ENCODE results near the gene WASL. TPM values are rescaled to one million over a fixed set of nuclear protein-coding genes. Genes with fewer than 3 reads are reported as not detected.
A peak's percentile ranks its signal among the peaks of the same experiment; 100 is the strongest.

The WASL gene
- total RNA-seq, 1 experiment from 2014 or later = 25.8 TPM

DNA sequence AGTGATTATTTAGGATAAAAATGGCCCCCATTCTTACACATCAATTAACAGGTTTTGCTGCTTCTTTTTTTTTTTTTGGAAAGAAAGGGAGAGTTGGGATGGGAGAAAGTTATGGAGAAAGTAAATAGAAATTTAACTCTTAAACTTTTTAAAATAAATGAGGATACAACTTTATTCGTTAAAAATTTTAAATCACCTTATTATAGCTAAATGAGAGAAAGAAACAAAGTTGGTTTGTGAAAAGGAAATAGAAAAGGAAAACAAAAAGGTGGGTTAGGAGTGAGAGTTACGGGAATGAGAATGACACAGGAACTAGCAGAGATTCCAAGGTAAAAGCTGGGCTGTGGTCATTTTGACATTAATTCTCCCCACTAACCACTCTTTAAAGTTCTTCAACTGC, 58.3 kb downstream of the WASL start:
- DNase-seq (ENCODE audit: low read depth) = no peak

DNA sequence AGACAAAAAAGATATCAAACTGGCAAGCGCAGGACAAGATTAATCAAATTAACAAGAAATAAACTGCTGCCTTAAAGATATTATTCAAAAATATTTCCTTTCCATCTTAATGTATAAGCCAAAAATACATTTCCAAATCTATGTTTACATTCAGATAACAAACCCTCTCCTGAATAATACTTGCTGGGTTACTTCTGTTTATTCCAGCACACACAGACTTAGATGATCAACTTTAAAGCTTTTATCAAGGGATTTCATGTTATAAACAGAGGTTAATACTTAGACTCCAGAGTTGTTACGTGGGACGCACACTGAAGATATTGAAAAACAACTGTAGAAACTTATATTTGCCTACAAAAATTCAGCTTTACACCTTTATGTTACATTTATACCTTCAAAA, 59.6 kb downstream of the WASL start:
- DNase-seq (ENCODE audit: low read depth) = no peak

DNA sequence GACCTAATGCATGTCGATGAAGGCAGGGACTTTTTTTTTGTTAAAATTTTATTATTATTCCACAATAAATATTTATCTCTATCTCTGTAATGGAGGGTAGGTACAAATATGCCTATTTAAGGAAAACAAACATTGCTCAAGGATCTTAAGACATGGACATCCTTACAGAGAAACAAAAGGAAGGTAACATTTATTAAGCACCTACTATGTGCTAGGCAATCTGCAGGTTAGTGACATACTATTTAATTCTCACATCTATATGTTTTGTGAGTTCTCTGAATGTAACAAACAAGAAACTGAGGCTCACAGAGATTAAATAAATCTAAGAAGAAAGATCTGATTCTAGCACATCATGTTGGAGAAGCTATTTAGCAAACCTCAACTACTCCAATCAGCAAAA, 61.1 kb downstream of the WASL start:
- DNase-seq (ENCODE audit: low read depth) = no peak

DNA sequence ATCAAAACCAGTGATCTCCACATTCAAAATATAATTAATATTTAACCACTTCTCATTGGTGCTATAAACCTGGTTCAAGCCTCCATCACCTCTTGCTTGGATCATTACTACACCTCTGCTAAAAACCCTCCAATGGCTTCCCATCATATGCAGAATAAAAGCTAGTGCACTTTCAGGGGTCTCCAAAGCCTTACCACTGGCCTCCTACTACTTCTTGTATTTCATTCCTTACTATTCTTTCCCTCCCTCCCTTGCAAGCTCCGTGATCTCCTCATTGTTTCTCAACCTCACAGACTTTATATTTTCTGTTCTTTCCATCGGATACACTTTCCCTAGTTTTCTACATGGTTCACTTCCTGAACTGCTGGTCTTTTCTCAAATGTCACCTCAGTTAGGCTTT, 61.6 kb downstream of the WASL start:
- DNase-seq (ENCODE audit: low read depth) = no peak

DNA sequence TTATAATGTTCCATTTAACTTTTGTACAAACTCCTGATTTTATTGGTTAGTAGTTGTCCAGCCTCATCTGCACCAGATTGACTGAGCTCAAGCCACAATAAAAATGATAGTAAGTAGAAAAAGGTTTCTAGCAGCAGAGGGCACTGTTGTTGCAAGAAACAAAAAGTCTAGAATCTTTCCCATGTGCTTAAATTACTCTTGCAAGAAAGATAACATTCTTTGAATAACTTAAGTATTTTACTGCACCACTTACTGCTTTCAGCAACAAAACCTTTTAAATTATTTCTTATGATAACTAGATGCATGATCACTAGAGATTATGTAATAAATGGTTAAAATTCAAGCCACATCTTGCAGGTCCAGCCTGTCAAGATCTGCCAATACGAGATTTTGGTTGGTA, 66.1 kb downstream of the WASL start:
- peak; percentile 56 for DNase-seq (ENCODE audit: low read depth)

DNA sequence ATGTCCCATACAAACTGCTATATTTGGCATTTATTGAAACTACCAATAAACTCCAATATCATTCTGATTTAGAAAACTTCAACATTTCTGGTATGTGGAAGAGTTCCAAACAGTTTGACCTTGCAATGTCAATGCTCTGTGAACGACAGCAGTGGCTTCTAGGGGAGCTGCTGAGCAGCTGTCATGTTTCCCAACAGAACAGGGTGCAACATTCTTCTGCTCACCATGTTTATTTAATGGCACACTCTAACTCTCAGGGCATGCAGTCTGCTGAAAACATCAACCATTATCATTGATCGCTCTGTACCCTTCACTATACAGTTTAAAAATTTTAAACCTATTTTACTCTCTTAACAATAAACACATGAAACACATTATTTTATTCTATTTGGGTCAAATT, 67.2 kb downstream of the WASL start:
- DNase-seq (ENCODE audit: low read depth) = no peak

DNA sequence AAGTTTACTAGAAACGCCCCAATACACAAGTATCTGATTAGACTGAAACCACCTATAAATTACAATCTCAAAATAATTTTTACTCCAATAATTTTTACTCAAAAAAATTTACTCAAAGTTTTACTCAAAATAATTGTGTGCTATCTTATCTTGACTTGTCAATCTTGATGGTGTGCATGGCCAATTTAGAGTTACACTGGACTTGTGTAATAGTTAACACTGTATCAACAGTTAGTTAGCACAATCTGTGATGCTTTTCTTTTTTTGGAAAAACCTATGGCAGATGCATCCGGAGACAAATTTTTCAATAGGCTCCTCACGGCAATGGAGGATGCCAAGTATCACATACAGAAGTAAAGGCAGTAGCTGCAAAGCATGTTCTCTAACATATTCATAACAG, 68.2 kb downstream of the WASL start:
- no peak for DNase-seq (ENCODE audit: low read depth)

DNA sequence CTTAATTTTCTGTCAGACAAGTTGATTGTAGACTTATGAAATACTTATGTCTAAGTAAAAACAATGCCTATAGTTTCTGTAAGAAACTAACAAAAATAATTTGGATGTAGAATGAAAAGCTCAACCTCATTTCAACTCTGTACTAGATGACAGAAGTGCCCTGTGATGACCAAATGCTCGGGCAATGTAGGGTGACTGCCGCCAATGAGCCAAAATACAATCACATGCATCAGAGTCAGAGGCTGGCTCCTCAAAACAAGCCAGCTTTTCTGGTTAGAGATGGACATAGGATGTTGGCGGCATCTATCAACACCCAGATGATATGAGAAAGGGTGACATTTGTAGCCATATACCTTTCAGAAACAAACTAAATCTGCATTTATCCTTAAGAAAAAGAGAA, 69.2 kb downstream of the WASL start:
- no peak for DNase-seq (ENCODE audit: low read depth)

DNA sequence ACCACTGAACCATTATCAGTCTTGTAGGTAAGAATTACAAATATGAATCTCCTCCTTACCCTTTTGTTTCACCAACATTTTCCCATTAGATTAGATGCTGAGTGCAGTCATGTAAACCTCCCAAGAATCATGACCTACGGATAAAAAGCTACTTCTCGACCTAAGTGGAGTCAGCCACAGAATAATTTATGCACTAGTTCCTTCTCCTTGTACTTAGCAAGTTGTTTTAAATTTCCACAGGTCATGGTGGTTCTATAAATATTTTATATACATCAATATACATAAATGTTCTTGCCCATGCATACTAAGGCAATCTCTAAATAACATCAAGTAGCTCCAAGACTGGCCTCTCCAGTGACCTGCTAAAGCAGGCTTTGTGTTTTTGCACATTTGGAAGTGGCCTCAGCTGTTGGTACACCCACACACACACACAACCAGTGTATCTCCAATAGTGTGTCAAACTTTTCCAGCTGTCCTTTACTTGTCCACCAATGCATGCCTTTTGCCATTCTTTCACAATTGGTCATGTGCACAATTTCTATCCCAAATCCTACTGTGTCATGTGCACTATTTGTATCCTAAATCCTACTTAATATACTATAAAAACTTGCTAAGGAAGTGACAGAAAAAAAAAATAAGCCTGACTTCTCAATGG, 71.6 kb downstream of the WASL start:
- no peak for DNase-seq (ENCODE audit: low read depth)

DNA sequence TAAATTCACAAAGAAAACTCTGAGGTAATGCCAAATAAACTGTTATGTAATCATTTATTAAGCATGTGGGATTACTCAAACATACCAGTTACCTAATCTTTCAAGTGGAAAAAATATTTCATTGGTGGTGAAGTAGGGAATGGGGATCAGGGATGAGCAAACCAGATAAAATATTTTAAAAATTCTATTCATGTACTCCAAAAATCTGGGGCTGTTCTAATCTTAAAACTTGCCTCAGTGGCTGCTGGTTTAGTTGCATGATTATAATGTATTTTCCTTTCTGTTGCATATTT, 73.7 kb downstream of the WASL start:
- DNase-seq (ENCODE audit: low read depth) = no peak

DNA sequence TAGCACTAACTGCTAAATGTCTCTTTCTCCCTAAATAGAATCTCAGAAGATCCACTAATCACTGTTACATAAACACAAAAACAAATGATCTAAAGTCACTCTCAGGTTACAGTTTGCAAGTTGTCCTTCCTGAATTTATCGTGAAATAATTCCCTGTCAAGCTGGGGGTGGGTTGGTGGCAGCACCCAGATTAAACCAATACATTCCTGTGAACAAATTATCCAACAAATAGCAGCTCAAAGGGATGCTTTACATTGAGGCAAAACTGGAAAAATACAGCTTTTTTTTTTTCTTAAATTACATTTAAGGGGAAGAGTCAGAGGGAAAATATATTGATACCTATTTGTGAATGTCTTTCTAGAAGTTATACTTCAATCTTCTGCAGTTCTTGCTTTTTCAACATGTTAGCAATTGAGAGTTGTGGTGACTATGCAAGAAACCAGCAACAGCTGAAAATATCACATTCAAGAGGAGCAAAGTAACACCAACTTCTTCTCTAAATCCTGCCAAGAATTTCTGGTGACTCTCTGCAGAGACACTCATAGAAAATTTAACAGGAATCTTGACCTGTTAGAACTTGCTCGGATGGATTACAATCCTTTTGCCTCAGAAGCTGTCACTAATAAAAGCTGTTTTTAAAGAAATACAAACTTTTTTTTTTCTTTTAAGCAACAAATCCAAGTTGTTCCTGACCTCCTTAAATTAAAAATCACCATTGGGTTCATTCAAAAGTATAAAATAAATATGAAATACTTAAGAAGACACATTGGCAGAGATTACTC, 74.2 kb downstream of the WASL start:
- no peak for DNase-seq (ENCODE audit: low read depth)

DNA sequence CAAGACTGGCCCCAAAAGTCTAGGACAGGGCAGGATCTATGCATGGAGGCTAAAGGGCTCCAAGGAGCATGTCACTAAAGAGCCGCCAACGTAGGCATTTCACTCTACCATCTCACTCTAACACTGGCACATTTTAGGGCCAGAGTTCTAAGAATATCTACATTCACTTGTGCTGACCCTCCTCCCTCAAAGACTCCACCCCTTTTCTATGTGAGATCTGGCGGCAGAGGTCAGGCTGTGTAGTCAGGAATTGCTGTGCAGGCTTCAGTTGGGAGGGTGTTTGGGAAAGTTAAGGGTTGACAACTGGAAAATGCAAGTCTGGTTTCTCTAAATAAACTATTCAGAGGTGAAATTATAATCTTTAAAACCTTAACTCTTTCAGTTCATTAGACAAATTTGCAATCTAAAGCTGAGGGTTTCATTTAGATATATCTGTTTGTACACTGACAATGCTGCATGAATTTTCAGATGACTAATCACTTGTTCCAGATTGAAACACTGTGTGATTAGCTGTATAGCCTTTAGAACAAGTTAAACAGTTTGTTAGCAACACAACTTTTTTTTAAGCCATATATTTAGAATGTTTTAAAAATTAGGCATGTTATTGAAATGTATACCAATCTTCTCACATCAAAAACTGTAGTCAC, 74.9 kb downstream of the WASL start:
- DNase-seq (ENCODE audit: low read depth) = no peak

DNA sequence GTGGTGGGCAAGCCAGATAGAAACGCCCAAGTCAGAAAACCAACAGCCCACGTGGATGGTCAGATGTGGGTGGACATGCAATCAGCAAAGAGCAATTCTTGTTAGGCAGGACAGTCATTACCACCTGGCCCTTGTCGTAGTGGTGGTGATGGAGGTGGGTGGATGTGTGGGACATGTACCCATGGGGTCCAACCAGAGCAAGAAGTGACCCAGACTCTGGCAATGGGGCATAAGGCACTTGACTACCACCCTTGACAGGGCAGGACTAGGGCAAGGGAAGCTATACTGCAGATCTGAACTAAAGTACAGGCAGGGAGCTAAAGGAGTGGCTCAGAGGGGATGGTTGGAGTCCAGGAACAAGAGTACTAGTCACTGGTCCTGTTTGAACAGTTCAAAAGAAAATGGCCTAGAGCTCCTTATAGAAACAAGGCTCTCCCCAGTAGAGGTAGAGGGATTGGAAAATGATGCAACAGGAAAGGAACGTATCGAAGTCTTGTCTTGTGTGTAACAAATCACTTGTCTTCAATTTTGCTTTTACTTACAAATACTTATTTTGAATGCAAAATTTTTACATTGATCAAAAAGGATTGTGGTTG, 75.6 kb downstream of the WASL start:
- no peak for DNase-seq (ENCODE audit: low read depth)

DNA sequence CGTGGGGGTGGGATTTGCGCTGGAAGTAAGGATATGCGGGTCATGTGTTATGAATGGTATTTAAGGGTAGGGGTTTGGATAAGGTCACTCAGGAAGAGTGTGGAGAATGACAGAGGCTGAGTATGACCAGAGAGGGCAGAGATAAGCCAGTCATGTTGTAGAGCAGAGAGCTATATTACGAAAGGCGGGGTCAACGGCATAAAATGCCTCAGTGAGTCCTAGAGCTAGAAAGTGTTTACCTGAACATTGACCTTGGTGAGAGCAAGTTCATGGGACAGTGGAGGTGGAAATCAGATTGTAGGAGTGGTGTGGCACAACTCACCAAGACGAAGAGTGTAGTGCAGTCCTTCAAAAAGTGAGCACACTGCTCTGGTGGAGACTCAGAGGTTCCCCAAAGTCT, 79.3 kb downstream of the WASL start:
- DNase-seq (ENCODE audit: low read depth) = no peak

DNA sequence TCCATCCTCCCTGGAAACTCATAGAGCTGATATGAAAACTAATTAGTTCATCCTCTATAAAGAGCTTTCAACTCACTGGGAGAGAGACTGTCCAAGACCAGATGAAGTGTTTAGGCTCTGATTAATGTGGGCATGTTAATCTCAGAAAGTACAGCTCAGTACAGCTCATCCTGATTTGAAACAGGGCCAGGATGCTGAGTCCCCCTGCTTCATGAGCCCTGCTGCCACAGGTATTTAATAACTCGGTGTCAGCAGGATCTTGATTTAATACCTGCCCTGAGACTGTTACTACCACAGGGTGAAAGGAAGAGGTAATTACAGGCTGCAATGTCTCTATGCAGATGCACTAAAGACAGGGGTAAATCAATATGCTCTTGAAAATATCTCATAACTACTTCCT, 82.3 kb downstream of the WASL start:
- DNase-seq (ENCODE audit: low read depth) = no peak

DNA sequence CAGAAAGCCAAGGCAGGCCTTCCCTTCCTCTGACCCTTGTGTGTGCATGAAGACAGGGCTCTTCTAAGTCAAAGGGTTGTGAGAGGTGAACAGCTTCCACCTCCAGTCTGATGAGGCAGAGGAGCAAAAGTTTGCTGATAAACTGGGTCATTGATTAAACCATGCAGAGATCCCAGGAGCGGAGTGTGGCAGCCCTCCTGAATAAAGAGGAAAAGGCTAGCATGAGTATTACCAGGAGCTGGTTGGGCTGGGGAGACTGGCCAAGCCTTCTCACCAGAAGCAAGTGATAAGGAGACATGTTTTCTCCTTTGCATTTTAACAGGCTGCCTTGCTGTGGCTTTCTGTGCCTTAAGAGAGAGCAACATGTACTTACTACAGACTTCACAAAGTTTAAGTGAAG, 82.9 kb downstream of the WASL start:
- DNase-seq (ENCODE audit: low read depth) = no peak

DNA sequence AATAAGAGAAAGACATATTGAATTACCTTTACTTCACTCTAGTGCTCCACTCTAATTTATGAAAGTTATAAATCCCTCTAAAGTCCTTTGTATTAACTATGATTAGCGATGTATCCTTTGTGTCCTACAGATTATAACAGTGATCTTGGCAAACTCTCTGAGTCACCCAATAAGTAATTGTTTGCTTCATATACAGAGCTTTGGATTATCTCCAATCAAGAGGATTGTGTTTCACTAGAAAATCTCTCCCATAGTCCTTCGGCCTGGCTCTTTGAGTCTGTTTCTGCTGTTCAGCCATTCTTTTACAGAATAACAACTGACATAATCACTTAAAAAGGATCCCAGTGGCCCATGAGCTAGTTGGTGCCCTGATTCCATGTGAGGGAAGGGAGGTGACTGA, 83.6 kb downstream of the WASL start:
- DNase-seq (ENCODE audit: low read depth) = no peak

DNA sequence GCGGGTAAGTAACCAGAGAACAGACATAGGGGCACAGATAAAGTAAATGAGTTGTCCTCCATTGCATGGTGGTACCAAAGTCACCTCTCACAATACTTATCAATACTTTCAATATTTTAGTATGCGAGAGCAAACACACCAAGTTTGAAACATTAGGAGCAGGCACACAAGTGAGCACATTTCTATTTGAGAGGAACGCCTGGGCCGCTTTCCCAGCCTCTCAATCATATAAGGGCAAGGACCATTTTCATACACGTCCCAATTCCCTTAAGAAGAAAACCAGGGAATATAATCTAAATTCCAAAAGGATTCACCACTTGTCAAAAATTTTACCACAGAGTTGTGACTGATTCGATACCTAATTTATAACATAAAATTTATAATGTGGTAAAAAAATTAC, 85.6 kb downstream of the WASL start:
- DNase-seq (ENCODE audit: low read depth) = no peak

DNA sequence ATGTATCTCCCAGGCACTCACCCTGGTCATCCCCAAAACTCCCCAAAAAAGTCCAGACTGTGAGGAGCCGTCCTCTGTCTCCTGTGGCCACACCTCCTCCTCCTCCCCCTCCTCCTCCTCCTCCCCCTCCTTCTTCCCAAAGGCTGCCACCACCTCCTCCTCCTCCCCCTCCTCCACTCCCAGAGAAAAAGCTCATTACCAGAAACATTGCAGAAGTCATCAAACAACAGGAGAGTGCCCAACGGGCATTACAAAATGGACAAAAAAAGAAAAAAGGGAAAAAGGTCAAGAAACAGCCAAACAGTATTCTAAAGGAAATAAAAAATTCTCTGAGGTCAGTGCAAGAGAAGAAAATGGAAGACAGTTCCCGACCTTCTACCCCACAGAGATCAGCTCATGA, 86.0 kb downstream of the WASL start:
- no peak for DNase-seq (ENCODE audit: low read depth)

DNA sequence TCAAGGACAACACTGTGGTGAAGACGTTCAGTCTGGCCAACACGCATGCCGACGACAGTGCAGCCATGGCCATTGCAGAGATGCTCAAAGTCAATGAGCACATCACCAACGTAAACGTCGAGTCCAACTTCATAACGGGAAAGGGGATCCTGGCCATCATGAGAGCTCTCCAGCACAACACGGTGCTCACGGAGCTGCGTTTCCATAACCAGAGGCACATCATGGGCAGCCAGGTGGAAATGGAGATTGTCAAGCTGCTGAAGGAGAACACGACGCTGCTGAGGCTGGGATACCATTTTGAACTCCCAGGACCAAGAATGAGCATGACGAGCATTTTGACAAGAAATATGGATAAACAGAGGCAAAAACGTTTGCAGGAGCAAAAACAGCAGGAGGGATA, 86.5 kb downstream of the WASL start:
- DNase-seq (ENCODE audit: low read depth) = no peak

DNA sequence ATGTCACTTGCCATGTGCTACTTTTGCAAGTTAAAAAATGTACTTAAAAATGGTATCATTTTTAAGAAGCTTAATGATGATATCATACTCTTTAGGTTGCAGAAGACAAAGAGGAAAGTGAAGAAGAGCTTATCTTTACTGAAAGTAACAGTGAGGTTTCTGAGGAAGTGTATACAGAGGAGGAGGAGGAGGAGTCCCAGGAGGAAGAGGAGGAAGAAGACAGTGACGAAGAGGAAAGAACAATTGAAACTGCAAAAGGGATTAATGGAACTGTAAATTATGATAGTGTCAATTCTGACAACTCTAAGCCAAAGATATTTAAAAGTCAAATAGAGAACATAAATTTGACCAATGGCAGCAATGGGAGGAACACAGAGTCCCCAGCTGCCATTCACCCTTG, 87.0 kb downstream of the WASL start:
- no peak for DNase-seq (ENCODE audit: low read depth)

DNA sequence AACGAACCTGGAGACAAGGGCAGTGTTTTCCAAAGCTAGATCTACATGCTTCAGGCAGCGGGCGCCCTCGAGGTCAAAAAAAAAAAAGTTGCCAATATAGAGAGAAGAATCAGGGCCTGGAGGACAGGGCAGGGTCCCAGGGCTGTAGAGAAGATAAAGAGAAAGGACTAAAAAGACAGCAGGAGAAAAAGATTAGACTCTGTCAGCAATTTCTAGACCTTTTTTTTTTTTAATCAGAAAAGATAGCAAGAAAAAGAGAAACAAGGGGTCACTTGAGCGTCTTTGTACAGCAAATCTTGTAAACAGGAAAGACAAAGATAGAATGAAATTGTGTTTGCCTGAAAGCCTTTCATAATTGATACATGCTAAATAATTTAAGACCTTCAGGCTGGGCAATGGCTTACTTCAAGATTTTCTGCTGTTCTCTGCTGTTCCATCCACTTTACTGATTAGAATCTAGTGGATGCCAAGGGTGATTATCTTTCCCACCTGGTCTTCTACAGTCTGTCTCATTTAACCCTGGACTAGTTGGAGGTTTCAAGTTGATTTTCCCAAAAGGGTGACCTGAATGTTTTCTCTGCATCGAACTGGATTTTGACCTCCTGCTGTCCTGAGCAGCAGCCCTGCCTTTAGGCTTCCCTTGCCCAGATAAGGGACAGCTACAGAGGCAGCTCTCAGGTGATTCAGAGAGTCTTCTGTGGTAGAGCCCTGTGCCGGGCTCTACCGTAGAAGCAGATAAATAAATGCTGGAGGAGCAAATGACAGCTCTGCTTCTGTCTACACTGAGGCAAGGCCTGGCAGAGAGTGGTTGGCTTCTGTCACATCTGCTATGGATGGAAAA, 88.1 kb downstream of the WASL start:
- DNase-seq (ENCODE audit: low read depth) = no peak

Measured in RPMI7951 (cell line).